ENCODE results near the gene YTHDF1.
A peak's percentile ranks its signal among the peaks of the same experiment; 100 is the strongest.
"Not testable (repeated sequence)": the region's sequence is repeated elsewhere in the genome, so short reads cannot be mapped to it uniquely, and the experiment has no call there.

Gene YTHDF1

DNA sequence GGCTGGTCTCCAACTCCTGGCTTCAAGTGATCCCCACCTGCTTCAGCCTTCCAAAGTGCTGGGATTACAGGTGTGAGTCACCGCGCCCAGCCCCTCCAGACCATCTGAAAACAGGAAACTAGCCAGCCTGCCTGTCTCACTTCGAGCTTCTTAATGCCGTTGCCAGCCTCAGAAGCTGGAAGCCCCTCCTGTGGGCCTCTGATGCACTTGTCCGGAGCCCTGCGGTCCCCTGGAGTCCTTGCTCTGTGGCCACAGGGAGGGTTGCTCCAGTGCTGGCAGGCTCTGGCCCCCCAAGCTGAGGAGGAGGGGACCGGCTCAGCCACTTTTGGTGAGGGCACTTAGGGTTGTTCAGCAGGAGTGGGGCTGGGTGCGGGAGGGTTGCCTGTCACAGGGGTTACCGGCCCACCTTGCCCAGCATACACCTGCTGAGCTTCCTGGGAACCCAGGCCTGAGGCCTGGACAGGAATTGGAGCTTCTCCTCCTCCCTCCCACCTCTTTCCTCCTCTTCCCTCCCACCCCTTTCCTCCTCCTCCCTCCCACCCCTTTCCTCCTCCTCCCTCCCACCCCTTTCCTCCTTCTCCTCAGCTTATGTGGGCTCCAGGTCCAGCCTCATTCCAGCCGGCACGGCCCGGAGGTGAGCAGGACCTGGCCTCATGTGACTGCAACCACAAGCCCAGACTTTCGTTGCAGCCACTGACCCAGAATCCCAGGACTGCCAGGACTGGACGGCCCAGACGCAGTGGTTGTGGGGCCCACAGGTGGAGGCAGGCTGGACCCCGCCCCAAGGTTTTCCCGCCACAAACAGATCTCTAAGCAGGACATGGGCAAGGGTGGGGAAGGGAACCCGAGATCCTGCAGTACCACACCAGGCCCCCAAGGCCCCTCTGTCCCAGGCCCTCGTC lies 10.4 kb upstream of the YTHDF1 start:
- no peak for DNase-seq

DNA sequence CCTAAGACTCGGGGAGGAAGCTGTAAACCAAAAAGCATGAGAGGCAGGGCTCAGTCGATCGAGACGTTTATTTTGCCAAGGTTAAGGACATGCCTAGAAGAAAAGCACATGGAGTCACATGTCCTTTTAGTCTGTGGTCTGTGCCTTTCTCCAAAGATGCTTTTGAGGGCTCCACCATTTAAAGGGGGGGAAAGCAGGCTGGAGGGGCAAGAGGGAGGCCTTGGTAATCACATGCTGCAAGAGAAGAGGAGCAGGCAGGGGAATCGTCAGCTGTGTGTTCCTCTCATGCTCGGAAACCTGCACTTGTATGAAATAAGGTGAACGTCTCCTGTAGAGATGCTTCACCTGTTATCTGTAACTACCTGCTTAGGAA lies 9.1 kb upstream of the YTHDF1 start:
- DNase-seq, result no peak

DNA sequence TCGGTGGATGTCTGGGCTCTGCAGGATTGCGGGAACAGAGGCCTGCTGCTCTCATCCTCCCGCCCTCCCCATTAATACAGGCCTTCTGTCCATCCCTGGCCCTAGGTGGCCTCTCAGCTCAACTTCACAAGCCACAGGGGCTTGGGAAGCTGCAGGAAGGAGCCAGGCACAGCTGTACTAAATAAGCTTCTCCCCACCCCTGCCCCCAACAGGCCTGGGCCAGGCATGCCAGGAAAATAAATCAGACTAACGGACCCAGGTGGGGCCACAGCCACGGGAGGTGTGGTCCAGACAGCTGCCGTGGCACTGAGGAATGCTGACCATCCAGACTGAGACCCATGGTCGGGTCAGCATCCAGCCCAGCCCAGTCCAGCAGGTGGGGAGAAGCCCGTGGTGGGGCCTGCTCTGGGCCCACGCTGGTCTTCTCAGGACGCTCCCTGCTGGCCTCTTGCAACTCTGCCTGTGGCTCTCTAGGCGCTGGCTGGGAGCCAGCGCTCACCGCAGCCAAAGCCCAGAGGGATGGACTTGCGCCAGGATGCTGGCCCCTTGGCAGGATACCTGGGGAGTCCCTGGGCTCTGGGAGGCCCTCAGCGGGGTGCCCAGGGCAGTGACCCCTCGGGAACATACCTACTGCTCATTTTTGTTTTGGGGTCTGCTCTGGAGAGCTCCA lies 8.6 kb upstream of the YTHDF1 start:
- DNase-seq, result no peak

GRCh38 chr20:63223826-63224207 lies 7.9 kb upstream of the YTHDF1 start:
- DNase-seq, result no peak

DNA sequence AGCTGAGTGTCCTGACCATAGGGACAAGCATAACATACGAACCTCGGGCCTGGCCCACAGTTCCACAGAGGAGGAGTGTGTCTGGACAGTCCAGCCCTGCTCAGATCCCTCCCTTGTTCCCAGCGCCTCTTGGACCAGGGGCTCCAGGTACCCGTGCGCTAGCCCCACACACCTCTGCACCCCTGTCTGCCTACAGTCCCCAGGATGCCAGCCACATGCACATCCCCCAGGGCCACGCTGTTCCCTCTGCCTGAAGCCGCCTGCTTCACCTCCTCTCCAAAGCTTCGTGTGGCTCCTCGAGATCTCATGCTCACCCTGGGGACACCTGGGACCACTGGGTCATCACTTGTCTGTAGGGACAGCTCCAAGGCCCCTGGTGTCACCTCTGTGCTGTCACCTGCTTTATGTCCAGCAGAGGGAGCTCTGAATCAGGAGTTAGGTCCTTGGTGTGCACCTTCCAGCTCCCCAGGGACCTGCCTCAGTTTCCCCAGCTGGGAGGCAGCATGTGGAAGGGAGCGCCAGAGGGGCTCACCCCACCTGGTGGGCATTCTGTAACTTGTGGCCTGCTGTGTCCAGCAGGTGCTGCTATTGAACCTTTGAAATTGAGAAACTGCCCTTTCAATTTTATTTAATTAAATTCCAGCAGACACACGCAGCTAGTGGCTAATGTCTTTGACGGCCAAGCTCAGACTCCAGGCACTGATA lies 7.3 kb upstream of the YTHDF1 start:
- DNase-seq, result peak; percentile 34

GRCh38 chr20:63222541-63222940 lies 6.6 kb upstream of the YTHDF1 start:
- no peak for DNase-seq

GRCh38 chr20:63221400-63222053 lies 5.6 kb upstream of the YTHDF1 start:
- DNase-seq, result not testable (repeated sequence)

DNA sequence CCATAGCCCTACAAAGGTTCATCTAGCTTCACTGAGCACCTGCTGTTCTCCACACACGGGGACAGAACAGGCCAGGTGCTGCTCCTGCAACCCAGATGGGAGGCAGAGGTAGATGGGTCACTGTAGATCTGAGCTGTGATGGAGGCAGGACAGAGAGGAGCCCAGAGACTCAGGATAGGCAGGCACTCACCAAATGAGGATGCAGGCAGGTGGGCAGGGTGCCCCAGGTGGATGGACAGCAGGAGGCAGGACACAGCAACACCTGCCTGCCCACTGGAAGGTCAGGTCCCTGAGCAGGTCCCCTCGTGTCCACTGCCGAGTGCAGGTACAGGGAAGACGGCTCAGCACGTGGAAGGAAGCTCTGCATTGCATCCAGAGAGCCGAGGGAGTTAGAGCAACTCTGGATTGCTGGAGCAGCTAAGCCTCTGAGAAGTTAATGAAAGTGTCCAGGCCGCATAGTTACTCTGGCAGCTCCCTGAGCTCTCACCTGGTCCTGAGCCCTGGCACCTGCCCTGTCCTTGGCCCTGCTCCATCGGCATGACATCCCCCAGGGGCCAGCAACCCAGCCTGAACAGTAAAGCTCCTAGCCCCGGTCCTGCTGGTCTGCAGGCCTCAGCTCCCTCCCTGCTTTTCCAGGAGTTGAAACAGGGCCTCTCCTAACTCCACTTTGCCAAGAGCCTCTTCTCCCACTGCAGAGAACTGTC lies 4.9 kb upstream of the YTHDF1 start:
- no peak for DNase-seq

GRCh38 chr20:63219866-63220521 lies 4.1 kb upstream of the YTHDF1 start:
- no peak for DNase-seq

GRCh38 chr20:63219447-63219821 lies 3.5 kb upstream of the YTHDF1 start:
- DNase-seq, result no peak

DNA sequence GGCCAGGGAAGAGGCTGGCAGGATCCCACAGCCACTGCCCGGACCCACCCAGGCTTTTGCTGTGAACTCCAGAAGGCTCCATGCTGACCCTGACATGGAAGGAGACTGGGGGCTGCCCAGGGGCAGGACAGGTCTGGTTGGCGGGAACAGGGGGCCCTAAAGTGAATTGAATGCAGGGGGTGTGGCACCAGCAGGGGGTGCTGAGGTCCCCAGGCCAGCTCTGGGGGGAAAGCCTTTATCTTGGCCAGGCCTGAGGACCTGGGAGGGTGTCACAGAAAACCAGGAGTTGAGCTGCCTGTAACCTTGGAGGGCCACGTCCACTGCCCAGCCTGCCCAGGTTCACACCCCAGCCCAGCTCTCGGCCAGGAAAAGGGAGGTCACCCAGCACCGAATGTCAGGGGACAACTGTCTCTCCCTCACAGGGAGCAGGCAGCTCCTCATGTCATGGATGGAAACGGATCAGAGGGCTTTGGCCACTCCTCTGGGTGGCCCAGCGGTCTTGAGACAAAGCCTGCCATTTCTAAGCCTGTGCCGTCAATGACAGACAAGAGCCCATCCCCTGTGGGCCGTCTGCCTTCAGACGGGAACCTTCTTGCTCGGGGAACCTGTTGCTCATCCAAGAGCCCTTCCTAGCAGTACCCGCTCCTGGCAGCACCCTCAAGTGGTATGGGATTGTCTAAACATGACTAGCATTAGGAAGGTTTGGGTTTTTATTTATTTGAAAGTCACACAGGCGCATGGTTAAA lies 2.9 kb upstream of the YTHDF1 start:
- DNase-seq, result no peak

DNA sequence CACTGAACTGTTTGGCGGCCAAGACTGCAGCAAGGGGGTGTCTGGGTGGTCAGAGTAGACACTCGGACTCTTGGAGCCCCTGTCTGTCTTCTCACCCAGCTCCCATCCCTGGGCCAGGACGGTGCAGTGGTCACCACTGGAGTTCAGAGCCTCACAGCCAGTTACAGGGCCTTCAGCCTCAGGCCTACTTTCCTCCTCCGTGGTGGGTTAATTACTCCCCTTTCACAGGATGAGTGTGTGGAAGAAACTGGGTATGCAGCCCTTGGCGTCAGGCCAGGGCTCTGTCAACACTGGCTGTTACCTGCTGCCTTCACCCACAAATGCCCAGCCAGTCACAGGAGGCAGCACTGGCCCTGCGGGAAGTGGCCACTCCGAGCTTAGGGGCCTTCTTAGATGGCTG lies 1.8 kb upstream of the YTHDF1 start:
- no peak for DNase-seq

GRCh38 chr20:63216849-63217471 lies 1.0 kb upstream of the YTHDF1 start:
- DNase-seq, result no peak

GRCh38 chr20:63215101-63216040 lies 560 bp downstream of the YTHDF1 start:
- peak; percentile 21 for DNase-seq

- DNase-seq, result no peak
Measured at GRCh38 chr20:63214514-63214913, 1.4 kb downstream of the YTHDF1 start.

- DNase-seq, result no peak
Measured at GRCh38 chr20:63212792-63213191, 3.1 kb downstream of the YTHDF1 start.

DNA sequence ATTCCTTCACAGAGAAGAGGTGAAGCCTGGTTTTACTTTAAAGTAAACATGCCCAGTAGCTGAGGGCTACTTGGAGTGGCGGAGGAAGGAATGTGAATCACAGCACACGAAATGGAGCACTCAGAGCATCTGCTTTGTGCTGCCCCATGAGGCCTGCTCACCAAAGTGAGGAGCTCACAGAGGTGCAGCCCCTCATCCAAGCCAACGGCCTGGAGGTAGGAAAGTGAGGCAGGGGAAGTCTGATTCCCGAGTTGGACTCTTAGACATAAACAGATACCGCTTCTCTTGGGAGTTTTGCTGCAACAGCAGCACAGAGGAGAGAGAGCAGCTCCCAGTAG lies 3.6 kb downstream of the YTHDF1 start:
- no peak for DNase-seq

DNA sequence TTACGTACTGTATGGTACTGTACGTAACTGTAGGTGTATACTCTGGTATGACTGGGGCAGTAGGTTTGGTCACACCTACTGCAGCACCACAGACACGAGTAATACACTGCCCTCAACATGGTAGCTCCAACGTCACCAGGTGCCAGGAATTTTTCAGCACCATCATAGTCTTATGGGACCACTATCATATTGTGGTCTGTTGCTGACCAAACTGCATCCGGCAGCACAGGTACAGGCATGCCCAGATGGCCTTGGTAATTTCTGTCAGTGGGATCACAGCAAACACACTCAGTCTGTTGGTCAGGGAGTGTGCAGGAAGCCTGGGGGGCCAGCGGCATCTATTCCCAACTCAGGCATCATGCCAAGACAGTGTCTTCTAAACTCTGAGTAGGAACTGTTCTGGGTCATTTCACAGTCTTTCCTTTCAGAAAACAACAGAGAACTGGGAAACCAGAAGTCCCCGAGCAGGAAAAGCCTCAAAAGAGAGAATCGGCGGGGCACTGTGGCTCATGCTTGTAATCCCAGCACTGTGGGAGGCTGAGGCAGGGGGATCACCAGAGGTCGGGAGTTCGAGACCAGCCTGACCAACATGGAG lies 5.8 kb downstream of the YTHDF1 start:
- no peak for DNase-seq

DNA sequence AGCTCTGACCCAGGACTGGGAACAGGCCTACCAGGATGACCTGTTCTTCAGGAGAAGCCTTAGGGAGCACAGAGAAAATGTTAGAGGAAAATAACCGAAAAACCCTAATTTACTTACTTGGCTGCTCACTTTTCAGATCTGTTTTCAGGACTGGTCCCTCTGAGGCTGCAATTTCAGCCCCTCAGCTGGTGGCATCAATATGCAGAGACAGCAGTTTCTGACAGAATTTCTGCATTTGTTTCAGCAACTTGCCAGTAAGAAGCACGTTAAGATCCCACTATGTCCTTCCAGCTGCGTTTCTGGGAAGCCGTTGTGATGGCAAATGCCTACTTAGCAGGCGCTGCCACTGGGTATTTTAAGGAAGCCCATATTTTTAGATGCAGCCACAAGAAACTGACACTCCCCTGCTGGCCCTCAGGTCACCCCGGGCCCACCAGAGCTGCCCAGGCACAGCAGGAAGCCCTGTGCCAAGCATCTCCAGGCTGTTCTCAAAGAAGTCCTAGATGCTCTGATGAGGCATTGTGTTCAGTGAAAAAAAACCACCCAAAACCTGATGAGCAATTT lies 7.5 kb downstream of the YTHDF1 start:
- DNase-seq, result no peak

Data from stimulated activated CD4-positive, alpha-beta T cell treated with anti-CD3 and anti-CD28 coated beads, Interleukin-12 subunit alpha, Interleukin-12 subunit beta, amount 100 ng/mL, for 4 hours (primary cell).